Trophoblast cell (in vitro differentiated cells and primary cell): ENCODE measurements around the gene HOXA5.

Experiments used
- DNase-seq, 2 donors: peaks; one replicate each; pipeline ENCODE4 v3.0.0-alpha.2; 2016
- H2AFZ ChIP-seq: 2 replicates; pipeline ENCODE4 v1.6.1; 2013; ENCODE audit warnings: low read length, moderate library complexity, mild to moderate bottlenecking; ENCODE audit not compliant: insufficient read depth, poor library complexity
- H2AK5ac ChIP-seq: 2 replicates; pipeline ENCODE4 v1.6.1; 2013; ENCODE audit warnings: mild to moderate bottlenecking, low read length
- H2BK120ac ChIP-seq: 2 replicates; pipeline ENCODE4 v1.6.1; 2013; ENCODE audit warnings: low read length, mild to moderate bottlenecking, moderate library complexity; ENCODE audit not compliant: insufficient read depth, poor library complexity
- H2BK12ac ChIP-seq: 2 replicates; pipeline ENCODE4 v1.6.1; 2013; ENCODE audit warnings: mild to moderate bottlenecking, low read length, moderate library complexity
- H2BK5ac ChIP-seq: 2 replicates; pipeline ENCODE4 v1.6.1; 2013; ENCODE audit warnings: low read length, low read depth, moderate library complexity, mild to moderate bottlenecking; ENCODE audit not compliant: poor library complexity
- H3K14ac ChIP-seq: 2 replicates; pipeline ENCODE4 v1.6.1; 2013; ENCODE audit warnings: mild to moderate bottlenecking, low read length
- H3K18ac ChIP-seq: 2 replicates; pipeline ENCODE4 v1.6.1; 2013; ENCODE audit warnings: mild to moderate bottlenecking, low read length
- H3K23ac ChIP-seq: 2 replicates; pipeline ENCODE4 v1.6.1; 2013; ENCODE audit warnings: low read length
- H3K27ac ChIP-seq: 2 replicates; pipeline ENCODE4 v1.5.1; 2013; ENCODE audit warnings: low read depth, mild to moderate bottlenecking, inconsistent platforms, low read length, moderate library complexity
- H3K27me3 ChIP-seq: 2 replicates; pipeline ENCODE4 v1.6.1; 2013; ENCODE audit warnings: inconsistent platforms, mild to moderate bottlenecking, low read length, moderate library complexity; ENCODE audit not compliant: insufficient read depth
- H3K36me3 ChIP-seq, 2 experiments: 1 replicate in 1 of 2; 2 replicates in 1 of 2; pipeline ENCODE4 v1.6.1; 2013; ENCODE audit warnings: low read length in 2 of 2, mild to moderate bottlenecking in 2 of 2, moderate library complexity in 1 of 2; ENCODE audit not compliant: insufficient read depth in 2 of 2, control insufficient read depth in 1 of 2
- H3K4ac ChIP-seq: 2 replicates; pipeline ENCODE4 v1.6.1; 2013; ENCODE audit warnings: low read depth, mild to moderate bottlenecking, low read length, moderate library complexity
- H3K4me1 ChIP-seq, 2 experiments: 1 replicate in 1 of 2; 2 replicates in 1 of 2; pipeline ENCODE4 v1.6.1; 2013; ENCODE audit warnings: low read length in 2 of 2, mild to moderate bottlenecking in 2 of 2, moderate library complexity in 1 of 2; ENCODE audit not compliant: insufficient read depth in 2 of 2, control insufficient read depth in 1 of 2
- H3K4me2 ChIP-seq: 2 replicates; pipeline ENCODE4 v1.6.1; 2013; ENCODE audit warnings: inconsistent platforms, mild to moderate bottlenecking, low read length, moderate library complexity
- H3K4me3 ChIP-seq: 2 replicates; pipeline ENCODE4 v1.5.1; 2013; ENCODE audit warnings: mild to moderate bottlenecking, low read depth, low read length, inconsistent platforms
- H3K79me1 ChIP-seq: one replicate; pipeline ENCODE4 v1.6.1; 2013; ENCODE audit warnings: low read length
- H3K79me2 ChIP-seq: 2 replicates; pipeline ENCODE4 v1.6.1; 2013; ENCODE audit warnings: low read length, mild to moderate bottlenecking; ENCODE audit not compliant: control insufficient read depth, insufficient read depth, poor library complexity
- H3K9ac ChIP-seq: 2 replicates; pipeline ENCODE4 v1.6.1; 2013; ENCODE audit warnings: mild to moderate bottlenecking, low read length
- H3K9me3 ChIP-seq: 2 replicates; pipeline ENCODE4 v1.6.1; 2013; ENCODE audit warnings: low read depth, mild to moderate bottlenecking, control low read depth, inconsistent platforms, low read length; ENCODE audit not compliant: insufficient read depth
- H4K12ac ChIP-seq: 2 replicates; pipeline ENCODE4 v1.6.1; 2013; ENCODE audit warnings: low read depth, mild to moderate bottlenecking, low read length, moderate library complexity
- H4K8ac ChIP-seq: 2 replicates; pipeline ENCODE4 v1.6.1; 2013; ENCODE audit warnings: low read depth, mild to moderate bottlenecking, low read length, moderate library complexity
- H4K91ac ChIP-seq: one replicate; pipeline ENCODE4 v1.6.1; 2013; ENCODE audit warnings: low read depth, mild to moderate bottlenecking, low read length, moderate library complexity
- WGBS: extraction: QIAGEN DNeasy Blood & Tissue Kit; methylation state at CpG from one replicate; pipeline ENCODE4 v1.1.7; 2013; ENCODE audit warnings: missing lambda C conversion rate; ENCODE audit not compliant: insufficient read length, insufficient coverage; ENCODE audit errors: extremely low coverage; 5-methylcytosine and 5-hydroxymethylcytosine counted together

Gene HOXA5

DNA sequence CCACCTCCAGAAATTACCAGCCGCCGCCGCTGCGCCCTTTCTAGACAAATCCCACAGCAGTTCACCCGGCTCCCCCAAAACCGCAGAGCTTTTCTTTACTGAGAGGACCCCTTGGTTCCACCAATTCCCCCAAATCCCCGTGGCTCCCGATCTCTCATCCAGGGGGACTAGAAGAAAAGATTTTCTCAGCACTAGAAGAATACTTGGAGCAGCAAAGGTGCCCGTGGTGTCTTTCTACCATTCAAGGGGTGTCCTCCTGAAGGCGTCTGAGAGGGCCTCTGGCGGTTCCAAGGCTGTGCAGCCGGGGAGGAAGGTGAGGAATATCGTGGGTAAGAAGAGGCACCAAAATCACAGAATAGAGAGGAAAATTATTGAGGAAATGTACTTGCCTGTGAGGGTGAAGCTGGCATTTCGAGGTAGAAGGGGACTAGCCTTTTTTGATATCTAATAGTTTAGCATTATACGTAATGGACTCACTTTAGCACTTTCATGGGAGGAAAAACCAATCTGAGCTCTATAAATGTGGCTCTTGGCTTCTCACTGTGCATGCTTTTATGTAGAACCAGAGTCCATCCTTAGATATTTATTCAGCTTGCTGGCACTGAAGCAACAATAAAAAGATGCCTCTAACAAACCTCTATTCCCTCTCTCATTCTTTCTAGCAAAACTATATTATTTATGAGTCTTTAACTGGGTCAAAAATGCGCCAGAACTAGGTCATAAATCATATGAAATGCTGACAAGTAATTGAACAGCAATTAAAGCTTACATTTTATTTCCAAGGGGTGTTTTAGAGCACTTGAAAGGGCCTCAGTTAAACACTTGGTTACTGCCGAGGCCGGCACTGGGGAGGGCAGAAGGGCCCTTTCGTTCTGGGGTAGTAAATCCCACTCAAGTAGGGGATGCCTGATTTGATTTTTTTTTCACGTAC is 27.2 kb downstream of the HOXA5 start:
- Histone ChIP-seq H3K23ac (no peak overlapping the region), H2AK5ac (no peak overlapping the region), H3K4me2 (no peak overlapping the region), H2BK120ac (no peak overlapping the region), H4K91ac (no peak overlapping the region), H4K12ac (no peak overlapping the region), H3K4me1 (no peaks in the 10 kb centered on the region), H2BK12ac (no peak overlapping the region), H2AFZ (no peak overlapping the region), H4K8ac (no peak overlapping the region), H3K27me3 (peaks cover 79% of the 10 kb centered on the region), H3K18ac (no peak overlapping the region), H3K14ac (no peak overlapping the region), H3K9ac (no peak overlapping the region), H3K27ac (no peak overlapping the region), H2BK5ac (no peak overlapping the region), H3K79me1 (no peaks in the 10 kb centered on the region), H3K36me3 (no peaks in the 10 kb centered on the region), H3K79me2 (no peaks in the 10 kb centered on the region), H3K4ac (no peak overlapping the region), H3K9me3 (peaks cover under 1% of the 10 kb centered on the region), H3K4me3 (no peak overlapping the region)
- no CpG with 5 or more reads among the region's 20 CpGs for WGBS
- no peak for DNase-seq

DNA sequence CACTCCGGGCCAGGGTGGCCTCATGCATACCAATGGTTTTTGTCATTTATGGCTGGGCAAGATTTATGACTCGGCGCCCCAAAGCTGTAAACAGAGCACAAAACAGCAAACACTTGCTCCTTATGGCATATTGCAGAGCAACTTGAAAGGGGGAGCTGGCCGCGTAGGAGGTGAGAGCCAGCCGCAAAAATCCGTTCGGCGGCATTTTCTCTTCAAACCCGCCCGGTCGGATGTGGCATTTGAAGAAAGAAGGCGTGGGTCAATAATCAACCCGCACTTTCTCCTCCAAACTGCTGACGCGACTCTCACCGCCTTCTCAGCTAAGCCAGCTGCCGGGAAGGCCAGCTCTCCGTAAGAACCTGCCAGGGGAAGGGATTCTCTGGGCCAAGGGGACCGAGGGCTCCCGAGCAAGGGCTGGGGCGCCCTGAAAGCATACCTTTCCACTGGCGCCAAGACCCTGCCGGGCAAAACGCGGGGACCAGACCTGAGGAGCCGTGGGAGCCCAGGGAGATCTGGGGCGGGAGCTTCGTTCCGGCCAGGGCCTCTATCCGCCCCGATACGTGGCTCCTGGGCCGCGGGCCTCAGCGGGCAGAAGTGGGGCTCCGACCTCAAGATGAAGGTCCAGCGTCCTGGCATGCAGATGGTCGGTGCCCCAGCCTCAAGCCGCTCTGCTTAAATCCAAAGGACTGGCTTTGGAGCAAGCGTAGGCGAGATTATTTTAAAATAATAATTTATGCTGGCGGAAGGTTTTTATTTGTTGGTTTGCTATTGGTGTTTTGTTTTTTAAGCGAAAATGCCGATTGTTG is 28.1 kb downstream of the HOXA5 start:
- H3K9me3 ChIP-seq: peaks cover 3% of the 10 kb centered on the region
- no peak overlapping the region for H3K4me2 ChIP-seq
- H3K27me3 ChIP-seq: peaks cover 80% of the 10 kb centered on the region
- H3K18ac ChIP-seq: no peak overlapping the region
- no peak overlapping the region for H4K12ac ChIP-seq
- no CpG with 5 or more reads among the region's 45 CpGs for WGBS
- no peak overlapping the region for H4K8ac ChIP-seq
- H3K4me3 ChIP-seq: no peak overlapping the region
- no peaks in the 10 kb centered on the region for H3K36me3 ChIP-seq
- H3K79me2 ChIP-seq: no peaks in the 10 kb centered on the region
- H2AK5ac ChIP-seq: no peak overlapping the region
- no peak overlapping the region for H3K23ac ChIP-seq
- no peaks in the 10 kb centered on the region for H3K79me1 ChIP-seq
- no peak for DNase-seq
- no peak overlapping the region for H3K9ac ChIP-seq
- no peak overlapping the region for H3K14ac ChIP-seq
- H2BK12ac ChIP-seq: no peak overlapping the region
- H2AFZ ChIP-seq: no peak overlapping the region
- H2BK120ac ChIP-seq: no peak overlapping the region
- no peak overlapping the region for H3K27ac ChIP-seq
- no peak overlapping the region for H3K4ac ChIP-seq
- no peak overlapping the region for H4K91ac ChIP-seq
- H3K4me1 ChIP-seq: peaks cover 1 to 2% of the 10 kb centered on the region in 2 experiments
- H2BK5ac ChIP-seq: no peak overlapping the region

DNA sequence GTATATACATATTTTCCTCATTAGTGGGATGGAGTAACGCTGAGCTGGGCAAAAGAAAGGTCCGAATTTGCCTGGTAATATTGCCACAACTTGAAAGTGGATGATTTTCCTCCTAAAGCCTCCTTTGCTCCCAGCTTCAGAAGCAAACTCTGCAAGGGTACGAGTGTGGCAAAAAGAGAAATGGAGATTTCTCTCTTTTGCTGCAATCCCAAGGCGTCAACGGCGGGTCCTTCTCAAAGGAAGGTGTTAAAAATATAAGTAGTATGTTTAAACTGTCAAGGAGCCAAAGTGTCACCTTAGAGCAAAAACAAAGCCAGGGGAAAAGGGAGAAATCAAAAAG is 28.6 kb downstream of the HOXA5 start:
- no peak for DNase-seq
- Histone ChIP-seq H3K23ac (no peak overlapping the region), H4K91ac (no peak overlapping the region), H2AFZ (no peak overlapping the region), H2BK120ac (no peak overlapping the region), H3K27me3 (peaks cover 80% of the 10 kb centered on the region), H2AK5ac (no peak overlapping the region), H3K18ac (no peak overlapping the region), H2BK5ac (no peak overlapping the region), H3K9ac (no peak overlapping the region), H2BK12ac (no peak overlapping the region), H3K9me3 (peaks cover 6% of the 10 kb centered on the region), H3K36me3 (no peaks in the 10 kb centered on the region), H3K27ac (no peak overlapping the region), H3K14ac (no peak overlapping the region), H4K12ac (no peak overlapping the region), H3K4ac (no peak overlapping the region), H4K8ac (no peak overlapping the region), H3K4me2 (no peak overlapping the region), H3K79me1 (no peaks in the 10 kb centered on the region), H3K4me3 (no peak overlapping the region), H3K79me2 (no peaks in the 10 kb centered on the region), H3K4me1 (peaks cover 2 to 4% of the 10 kb centered on the region in 2 experiments)
- no CpG with 5 or more reads among the region's 6 CpGs for WGBS

DNA sequence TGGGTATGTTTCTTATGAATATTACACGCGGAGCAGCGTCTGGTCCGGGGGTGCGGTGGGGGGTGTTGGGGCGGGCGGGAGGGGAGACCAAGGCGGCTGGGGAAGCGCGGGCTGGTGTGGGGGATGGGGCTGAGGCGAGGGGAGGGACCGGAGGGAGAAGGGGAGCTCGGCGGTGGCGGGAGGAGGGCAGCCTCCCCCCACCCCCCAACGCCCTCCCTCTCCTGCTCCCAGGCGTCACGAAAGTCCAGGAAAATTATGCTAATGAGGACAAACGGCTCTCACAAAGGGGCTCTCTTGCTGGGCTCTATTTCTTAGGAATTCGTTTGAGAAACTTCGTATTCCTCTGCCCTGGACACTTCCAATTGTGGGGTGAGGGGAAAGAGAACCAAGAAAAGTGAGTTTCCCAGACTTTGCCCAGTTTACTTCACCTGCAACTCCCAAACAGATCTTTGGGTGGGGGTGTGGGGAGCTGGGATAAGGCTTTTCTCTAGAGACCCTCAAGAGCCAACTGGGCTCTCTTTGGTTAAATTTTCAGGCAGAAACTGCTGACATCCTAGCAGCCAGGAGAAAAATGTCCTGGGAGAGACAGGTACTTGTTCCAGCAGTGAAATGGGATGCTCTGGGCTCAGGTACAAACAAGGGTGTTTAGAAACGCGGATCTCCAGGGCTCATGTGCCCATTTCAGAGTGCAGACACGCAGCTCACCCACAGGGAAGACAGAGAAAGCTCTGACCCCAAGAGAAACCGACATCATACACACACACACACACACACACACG is 29.3 kb downstream of the HOXA5 start:
- Histone ChIP-seq H4K8ac (no peak overlapping the region), H3K4me2 (no peak overlapping the region), H3K9me3 (peaks cover 8% of the 10 kb centered on the region), H2AFZ (no peak overlapping the region), H4K12ac (no peak overlapping the region), H2BK12ac (no peak overlapping the region), H2AK5ac (no peak overlapping the region), H3K4ac (no peak overlapping the region), H3K36me3 (no peaks in the 10 kb centered on the region), H3K79me1 (no peaks in the 10 kb centered on the region), H3K14ac (no peak overlapping the region), H3K23ac (no peak overlapping the region), H3K18ac (no peak overlapping the region), H3K4me3 (no peak overlapping the region), H2BK5ac (no peak overlapping the region), H2BK120ac (no peak overlapping the region), H3K9ac (no peak overlapping the region), H3K27ac (no peak overlapping the region), H3K4me1 (peaks cover 2 to 4% of the 10 kb centered on the region in 2 experiments), H4K91ac (no peak overlapping the region), H3K27me3 (peaks cover 80% of the 10 kb centered on the region), H3K79me2 (no peaks in the 10 kb centered on the region)
- DNase-seq: no peak
- WGBS: no CpG with 5 or more reads among the region's 26 CpGs
